Mesenchymal stem cell (in vitro differentiated cells and primary cell): ENCODE data around the gene C5orf47.
A peak's percentile ranks its signal among the peaks of the same experiment; 100 is the strongest.

Experiments used
- DNase-seq: peaks from one replicate; pipeline ENCODE4 v3.0.0-alpha.2; 2013
- H2AFZ ChIP-seq: one replicate; pipeline ENCODE4 v1.6.1; 2013; ENCODE audit warnings: low read depth, mild to moderate bottlenecking, control low read depth, inconsistent platforms, low read length, moderate library complexity
- H2AK5ac ChIP-seq: 2 replicates; pipeline ENCODE4 v1.6.1; 2013; ENCODE audit warnings: low read length, moderate library complexity, mild to moderate bottlenecking, inconsistent platforms; ENCODE audit not compliant: severe bottlenecking
- H2BK120ac ChIP-seq: one replicate; pipeline ENCODE4 v1.6.1; 2013; ENCODE audit warnings: low read depth, mild to moderate bottlenecking, inconsistent platforms, low read length, moderate library complexity
- H2BK12ac ChIP-seq, 2 experiments: one replicate each; pipeline ENCODE4 v1.6.1; 2013; ENCODE audit warnings: inconsistent platforms in 2 of 2, low read length in 2 of 2, mild to moderate bottlenecking in 2 of 2, moderate library complexity in 2 of 2, control low read depth in 1 of 2
- H2BK15ac ChIP-seq: one replicate; pipeline ENCODE4 v1.6.1; 2013; ENCODE audit warnings: mild to moderate bottlenecking, low read depth, inconsistent platforms; ENCODE audit not compliant: poor library complexity, severe bottlenecking
- H2BK5ac ChIP-seq: 2 replicates; pipeline ENCODE4 v1.6.1; 2013; ENCODE audit warnings: low read depth, mild to moderate bottlenecking, low read length, control low read depth, inconsistent platforms; ENCODE audit not compliant: poor library complexity, severe bottlenecking
- H3K14ac ChIP-seq, 2 experiments: one replicate each; pipeline ENCODE4 v1.6.1; 2013; ENCODE audit warnings: inconsistent platforms in 2 of 2, low read length in 2 of 2, control low read depth in 1 of 2, mild to moderate bottlenecking in 1 of 2, moderate library complexity in 1 of 2
- H3K18ac ChIP-seq, 2 experiments: one replicate each; pipeline ENCODE4 v1.6.1; 2013; ENCODE audit warnings: inconsistent platforms in 2 of 2, low read length in 2 of 2, control low read depth in 1 of 2, low read depth in 1 of 2, mild to moderate bottlenecking in 1 of 2
- H3K23ac ChIP-seq, 2 experiments: one replicate each; pipeline ENCODE4 v1.6.1; 2013; ENCODE audit warnings: inconsistent platforms in 2 of 2, low read length in 2 of 2, mild to moderate bottlenecking in 2 of 2, moderate library complexity in 2 of 2, control low read depth in 1 of 2
- H3K27ac ChIP-seq: 2 replicates; pipeline ENCODE4 v1.5.1; 2013; ENCODE audit warnings: mild to moderate bottlenecking, moderate library complexity, low read length, control low read depth, inconsistent platforms; ENCODE audit not compliant: poor library complexity, severe bottlenecking
- H3K27me3 ChIP-seq, 2 experiments: 2 replicates each; pipeline versions ENCODE4 v1.6.1 to v1.7.0; 2013; ENCODE audit warnings: low read length in 2 of 2, mild to moderate bottlenecking in 2 of 2, moderate library complexity in 2 of 2, control low read depth in 1 of 2, inconsistent platforms in 1 of 2; ENCODE audit not compliant: control insufficient read depth in 1 of 2, insufficient read depth in 1 of 2
- H3K36me3 ChIP-seq, 2 experiments: 2 replicates each; pipeline versions ENCODE4 v1.6.1 to v1.7.0; 2013; ENCODE audit warnings: low read length in 2 of 2, control low read depth in 1 of 2, inconsistent platforms in 1 of 2, low read depth in 1 of 2, mild to moderate bottlenecking in 1 of 2; ENCODE audit not compliant: insufficient read depth in 2 of 2, control insufficient read depth in 1 of 2
- H3K4ac ChIP-seq, 2 experiments: one replicate each; pipeline ENCODE4 v1.6.1; 2013; ENCODE audit warnings: inconsistent platforms in 2 of 2, low read length in 2 of 2, mild to moderate bottlenecking in 2 of 2, moderate library complexity in 2 of 2, control low read depth in 1 of 2, low read depth in 1 of 2
- H3K4me1 ChIP-seq: 2 replicates; pipeline ENCODE4 v1.6.1; 2013; ENCODE audit warnings: low read depth, low read length, control low read depth; ENCODE audit not compliant: control insufficient read depth, insufficient read depth
- H3K4me2 ChIP-seq: 2 replicates; pipeline ENCODE4 v1.6.1; 2013; ENCODE audit warnings: low read length, mild to moderate bottlenecking, inconsistent platforms; ENCODE audit not compliant: poor library complexity, severe bottlenecking
- H3K4me3 ChIP-seq, 2 experiments: 2 replicates each; pipeline versions ENCODE4 v1.5.1 to v1.7.0; 2013; ENCODE audit warnings: low read length in 2 of 2, mild to moderate bottlenecking in 2 of 2, control low read depth in 1 of 2, low read depth in 1 of 2; ENCODE audit not compliant: insufficient read depth in 1 of 2
- H3K79me1 ChIP-seq: replicated peaks from 2 replicates; pipeline ENCODE4 v1.6.1; 2013; ENCODE audit warnings: mild to moderate bottlenecking, control low read depth, low read length, inconsistent platforms; ENCODE audit not compliant: poor library complexity, severe bottlenecking
- H3K9ac ChIP-seq: 2 replicates; pipeline ENCODE4 v1.7.0; 2013; ENCODE audit warnings: mild to moderate bottlenecking, low read length, moderate library complexity
- H3K9me3 ChIP-seq: 2 replicates; pipeline ENCODE4 v1.7.0; 2013; ENCODE audit warnings: mild to moderate bottlenecking, low read length; ENCODE audit not compliant: control insufficient read depth
- H4K8ac ChIP-seq: one replicate; pipeline ENCODE4 v1.6.1; 2013; ENCODE audit warnings: inconsistent platforms, mild to moderate bottlenecking, low read length, moderate library complexity
- H4K91ac ChIP-seq: one replicate; pipeline ENCODE4 v1.6.1; 2013; ENCODE audit warnings: mild to moderate bottlenecking, low read length, inconsistent platforms
- WGBS: methylation state at CpG from one replicate; pipeline ENCODE4 v1.1.7; 2013; ENCODE audit warnings: mixed read lengths; 5-methylcytosine and 5-hydroxymethylcytosine counted together

C5orf47 gene

DNA sequence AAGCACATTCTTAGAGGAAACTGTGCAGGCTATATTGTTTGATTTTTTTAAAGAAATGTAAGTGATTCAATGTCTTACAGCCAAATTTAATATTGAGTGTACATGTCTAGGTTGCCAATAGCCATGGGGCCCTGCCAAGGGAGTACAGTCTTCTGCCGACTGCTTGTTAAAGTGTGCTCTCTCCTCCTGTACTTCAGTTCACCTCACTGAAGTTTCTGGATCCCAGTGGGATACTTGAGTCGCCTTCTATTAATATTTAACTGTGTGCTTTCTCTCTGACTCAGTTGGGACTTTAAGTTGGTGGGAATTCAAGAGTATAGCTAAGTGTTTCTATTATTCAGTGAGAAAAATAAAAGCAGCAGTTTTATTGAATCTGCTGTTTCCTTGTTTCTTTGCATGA is 44.5 kb upstream of the C5orf47 start:
- Histone ChIP-seq H3K79me1 (peaks cover 18% of the 10 kb centered on the region), H2BK12ac (no peak overlapping the region), H3K9ac (no peak overlapping the region), H2BK120ac (no peak overlapping the region), H3K14ac (no peak overlapping the region), H3K27me3 (no peaks in the 10 kb centered on the region), H2BK5ac (no peak overlapping the region), H2AK5ac (no peak overlapping the region), H3K9me3 (no peaks in the 10 kb centered on the region), H3K4me2 (no peak overlapping the region), H2BK15ac (no peak overlapping the region), H3K18ac (no peak overlapping the region), H3K4me1 (peaks cover 8% of the 10 kb centered on the region), H3K36me3 (peaks cover 0 to 49% of the 10 kb centered on the region in 2 experiments), H4K8ac (no peak overlapping the region), H2AFZ (no peak overlapping the region), H3K23ac (no peak overlapping the region), H4K91ac (no peak overlapping the region), H3K4ac (no peak overlapping the region), H3K27ac (peak overlapping the region; percentile 66), H3K4me3 (no peak overlapping the region)
- DNase-seq, result no peak
- WGBS, result 100% methylated on average over 2 of the region's 2 CpGs

- no peak overlapping the region for H4K91ac ChIP-seq
- no peaks in the 10 kb centered on the region for H3K27me3 ChIP-seq
- DNase-seq, result no peak
- no peak overlapping the region for H3K9ac ChIP-seq
- H3K23ac ChIP-seq, result no peak overlapping the region
- no peaks in the 10 kb centered on the region for H3K9me3 ChIP-seq
- no peak overlapping the region for H3K14ac ChIP-seq
- no peak overlapping the region for H2BK15ac ChIP-seq
- H2BK5ac ChIP-seq, result no peak overlapping the region
- no peak overlapping the region for H3K4me3 ChIP-seq
- no peak overlapping the region for H3K27ac ChIP-seq
- H3K18ac ChIP-seq, result no peak overlapping the region
- no peak overlapping the region for H2AK5ac ChIP-seq
- H3K4ac ChIP-seq, result no peak overlapping the region
- peaks cover 8% of the 10 kb centered on the region for H3K4me1 ChIP-seq
- peaks cover 0 to 56% of the 10 kb centered on the region in 2 experiments for H3K36me3 ChIP-seq
- no peak overlapping the region for H2BK12ac ChIP-seq
- H2BK120ac ChIP-seq, result no peak overlapping the region
- 100% methylated on average over 1 of the region's 2 CpGs for WGBS
- no peak overlapping the region for H3K4me2 ChIP-seq
- no peak overlapping the region for H2AFZ ChIP-seq
- H3K79me1 ChIP-seq, result peaks cover 18% of the 10 kb centered on the region
- H4K8ac ChIP-seq, result no peak overlapping the region
These were observed 43.8 kb upstream of the C5orf47 start for GRCh38 chr5:173945160-173945559.

DNA sequence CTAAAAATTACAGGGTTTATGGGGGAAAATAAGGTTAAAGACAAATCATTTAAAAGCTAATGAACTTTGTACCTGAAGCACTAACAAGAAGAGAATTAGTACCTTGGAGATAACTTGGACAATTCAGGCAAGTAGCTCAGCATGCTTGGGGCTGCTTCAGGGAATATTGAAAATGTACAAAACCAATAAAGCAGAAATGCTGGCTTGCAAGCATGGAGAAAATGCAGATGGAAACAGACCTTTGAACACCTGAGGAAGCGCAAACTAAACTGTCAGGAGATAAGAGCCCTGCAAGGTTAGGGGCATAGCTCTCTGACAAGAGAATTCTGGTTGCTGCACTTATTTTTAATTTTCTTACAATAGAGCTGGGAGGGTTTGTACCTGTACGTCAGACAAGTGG is 42.6 kb upstream of the C5orf47 start:
- Histone ChIP-seq H3K4me2 (no peak overlapping the region), H3K14ac (no peak overlapping the region), H3K27me3 (no peaks in the 10 kb centered on the region), H3K79me1 (peaks cover 18% of the 10 kb centered on the region), H2AK5ac (no peak overlapping the region), H3K36me3 (peaks cover 0 to 66% of the 10 kb centered on the region in 2 experiments), H2BK12ac (no peak overlapping the region), H3K4me1 (peaks cover 8% of the 10 kb centered on the region), H3K27ac (no peak overlapping the region), H2BK15ac (no peak overlapping the region), H3K9me3 (no peaks in the 10 kb centered on the region), H3K18ac (no peak overlapping the region), H3K4me3 (no peak overlapping the region), H2BK5ac (no peak overlapping the region), H3K4ac (no peak overlapping the region), H4K8ac (no peak overlapping the region), H3K9ac (no peak overlapping the region), H2BK120ac (no peak overlapping the region), H2AFZ (no peak overlapping the region), H4K91ac (no peak overlapping the region), H3K23ac (no peak overlapping the region)
- 98% methylated on average over 2 of the region's 2 CpGs for WGBS
- no peak for DNase-seq

DNA sequence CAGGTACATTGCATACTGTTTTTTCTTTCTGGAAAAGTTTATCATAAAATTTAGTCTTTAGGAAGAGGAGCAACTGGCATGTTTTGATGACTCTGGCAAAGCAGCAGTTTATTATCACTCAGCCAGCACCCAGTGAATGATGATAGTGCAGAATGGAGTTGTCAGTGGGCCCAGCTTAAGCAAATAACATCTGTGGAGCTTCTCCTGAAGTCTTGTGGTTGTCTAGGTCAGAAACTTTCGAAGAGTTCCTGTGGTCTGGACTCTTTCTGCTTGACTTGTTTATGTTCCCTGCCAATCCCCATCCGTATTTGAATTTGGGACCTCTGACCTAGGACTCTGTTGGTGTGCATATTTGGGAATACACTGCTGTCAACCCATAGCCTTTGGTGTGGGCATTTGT is 38.1 kb upstream of the C5orf47 start:
- no peak overlapping the region for H2AFZ ChIP-seq
- H3K23ac ChIP-seq, result no peak overlapping the region
- H3K79me1 ChIP-seq, result peaks cover 18% of the 10 kb centered on the region
- DNase-seq, result peak; percentile 73
- H3K36me3 ChIP-seq, result peaks cover 7 to 97% of the 10 kb centered on the region in 2 experiments
- peaks cover 8% of the 10 kb centered on the region for H3K4me1 ChIP-seq
- H3K9me3 ChIP-seq, result no peaks in the 10 kb centered on the region
- H2BK120ac ChIP-seq, result no peak overlapping the region
- H3K9ac ChIP-seq, result no peak overlapping the region
- no peak overlapping the region for H4K8ac ChIP-seq
- no peak overlapping the region for H2BK15ac ChIP-seq
- H3K18ac ChIP-seq, result no peak overlapping the region
- no peak overlapping the region for H3K4me2 ChIP-seq
- no peak overlapping the region for H2BK5ac ChIP-seq
- no peak overlapping the region for H4K91ac ChIP-seq
- no peak overlapping the region for H3K14ac ChIP-seq
- H3K4ac ChIP-seq, result no peak overlapping the region
- H3K27ac ChIP-seq, result no peak overlapping the region
- no peak overlapping the region for H3K4me3 ChIP-seq
- no peak overlapping the region for H2AK5ac ChIP-seq
- H2BK12ac ChIP-seq, result no peak overlapping the region
- no peaks in the 10 kb centered on the region for H3K27me3 ChIP-seq
- 0% methylated on average over 2 of the region's 2 CpGs for WGBS
